Endometrium (tissue), 2 donors: ENCODE results near the gene MDGA2.

ENCODE experiments used
- FAIRE-seq: peaks from 2 replicates; lab custom pipeline; 2012; peaks lifted over from hg19 to GRCh38; lab: Jason Lieb, UNC
- donor health status: control.
- donor health status: control.

The MDGA2 gene

GRCh38 chr14:47619392-47619791 lies 56.0 kb downstream of the MDGA2 start:
- no peak for FAIRE-seq

- no peak for FAIRE-seq
These were observed 68.8 kb downstream of the MDGA2 start for GRCh38 chr14:47606566-47606965.

GRCh38 chr14:47596860-47597259 lies 78.5 kb downstream of the MDGA2 start:
- no peak for FAIRE-seq

DNA sequence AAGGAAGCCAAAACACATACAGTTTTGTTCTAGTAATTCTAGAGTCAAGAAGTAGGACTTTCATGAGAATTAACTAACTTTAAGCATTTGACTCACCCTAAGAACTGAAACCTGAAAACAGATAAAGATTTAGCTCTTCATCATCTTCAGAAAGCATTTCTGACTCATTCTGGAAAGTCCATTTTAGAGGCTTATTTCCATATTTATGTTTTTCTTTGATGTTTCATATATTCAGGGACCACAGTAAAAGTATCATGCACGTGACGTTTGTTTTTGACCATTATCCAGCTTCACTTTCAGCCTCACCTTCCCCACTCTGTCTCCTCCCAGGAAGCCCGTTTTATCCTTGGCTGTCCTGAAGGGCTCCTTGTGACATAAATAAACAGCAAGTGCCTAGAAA lies 79.2 kb downstream of the MDGA2 start:
- no peak for FAIRE-seq

DNA sequence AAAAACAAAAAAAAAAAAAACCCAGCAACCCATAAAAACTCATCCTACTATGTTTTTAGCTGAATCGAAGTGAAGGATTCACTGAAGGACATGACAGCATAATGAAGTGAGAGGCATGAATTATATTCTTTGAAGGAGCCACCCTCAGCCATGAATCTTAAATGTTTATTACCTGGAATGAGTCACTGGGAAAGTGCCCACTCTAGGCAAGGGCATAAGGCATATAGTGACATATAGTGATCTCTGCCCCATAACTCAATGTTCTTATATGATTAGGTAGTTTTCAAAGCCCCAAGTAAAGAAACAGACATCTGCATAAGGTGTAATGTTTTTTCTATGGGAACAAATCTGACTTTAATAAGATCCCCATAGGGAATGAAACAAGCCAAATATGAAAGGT lies 79.9 kb downstream of the MDGA2 start:
- no peak for FAIRE-seq

- no peak for FAIRE-seq
These were observed 84.5 kb downstream of the MDGA2 start for GRCh38 chr14:47590767-47591495.

- no peak for FAIRE-seq
These were observed 90.0 kb downstream of the MDGA2 start for GRCh38 chr14:47585447-47585846.

- no peak for FAIRE-seq
These were observed 108.1 kb downstream of the MDGA2 start for GRCh38 chr14:47567273-47567672.

GRCh38 chr14:47557894-47558293 lies 117.5 kb downstream of the MDGA2 start:
- no peak for FAIRE-seq

DNA sequence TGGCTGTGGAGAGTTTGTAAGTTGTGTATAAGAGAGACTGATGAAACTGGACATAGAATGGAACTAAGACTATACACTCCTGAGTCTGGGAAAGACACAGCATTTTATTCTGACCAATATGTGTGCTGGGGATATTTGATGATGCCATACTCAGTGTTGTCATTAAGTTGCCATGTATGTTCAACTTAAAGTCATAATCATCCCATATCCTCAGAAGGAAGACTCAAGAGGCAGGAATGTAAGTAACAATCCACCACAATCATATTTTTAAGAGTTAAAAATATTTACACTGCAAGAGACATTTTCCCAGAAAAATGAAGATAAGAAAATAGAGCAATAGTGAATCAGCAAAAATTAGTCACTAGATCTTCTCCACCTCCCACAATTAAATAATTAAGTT lies 120.1 kb downstream of the MDGA2 start:
- FAIRE-seq = no peak

DNA sequence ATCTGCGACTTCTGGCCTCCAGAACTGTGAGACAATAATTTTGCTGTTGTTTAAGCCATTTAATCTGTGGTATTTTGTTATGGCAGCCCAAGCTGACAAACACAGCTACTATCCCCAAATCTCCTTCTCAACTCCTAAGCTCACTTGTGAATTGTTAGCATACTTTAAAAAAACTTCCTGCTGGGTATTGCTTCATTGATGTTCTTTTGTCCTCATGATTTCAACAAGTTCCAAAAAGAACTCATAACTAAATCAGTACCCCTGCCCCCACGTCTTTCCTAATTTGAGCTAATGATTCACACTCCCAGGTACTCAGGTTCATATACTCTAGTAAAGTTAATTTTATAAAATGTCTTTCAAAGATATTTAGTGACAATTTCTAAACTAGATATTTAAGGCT lies 125.5 kb downstream of the MDGA2 start:
- FAIRE-seq = no peak

DNA sequence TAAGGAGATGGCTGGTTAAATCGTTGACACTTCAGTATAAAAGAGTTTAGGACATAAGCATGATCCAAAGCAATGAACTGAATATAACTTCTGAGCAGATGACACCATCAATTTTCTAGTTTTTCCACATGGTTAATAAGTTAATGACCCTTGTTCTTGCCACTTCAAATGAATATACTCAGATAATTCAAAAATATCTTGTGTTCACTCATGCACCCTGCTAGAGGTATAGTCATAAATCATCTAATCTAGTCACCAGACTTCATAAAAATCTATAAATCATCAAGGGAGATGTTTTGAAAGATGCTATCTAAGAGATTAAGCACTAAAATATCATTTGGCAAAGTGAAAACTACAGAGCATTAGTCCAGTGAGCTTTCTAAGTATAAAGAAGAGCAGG lies 131.9 kb downstream of the MDGA2 start:
- FAIRE-seq = no peak

GRCh38 chr14:47541662-47542061 lies 133.7 kb downstream of the MDGA2 start:
- no peak for FAIRE-seq

DNA sequence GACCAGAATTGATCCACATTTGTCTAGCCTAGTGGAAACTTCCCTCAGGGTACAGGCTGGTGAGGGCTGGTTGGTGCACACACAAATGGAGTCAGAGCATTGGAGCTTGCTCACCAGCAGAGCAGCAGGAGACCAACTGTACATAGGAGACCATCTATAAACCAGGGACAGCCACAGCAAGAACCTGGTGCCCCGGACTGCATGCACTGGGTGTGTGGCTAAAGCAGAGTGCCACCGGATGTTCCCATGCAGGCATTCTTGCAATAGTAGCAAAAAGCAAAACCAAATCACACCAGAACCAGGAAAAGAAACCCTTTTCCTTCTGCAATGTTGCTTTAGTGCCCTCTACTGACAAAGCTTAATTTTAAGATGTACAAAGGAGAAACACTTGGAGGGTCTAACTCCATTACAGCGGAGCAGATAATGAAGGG lies 136.4 kb downstream of the MDGA2 start:
- FAIRE-seq = no peak

- FAIRE-seq = no peak
These were observed 139.1 kb downstream of the MDGA2 start for GRCh38 chr14:47536341-47536740.

DNA sequence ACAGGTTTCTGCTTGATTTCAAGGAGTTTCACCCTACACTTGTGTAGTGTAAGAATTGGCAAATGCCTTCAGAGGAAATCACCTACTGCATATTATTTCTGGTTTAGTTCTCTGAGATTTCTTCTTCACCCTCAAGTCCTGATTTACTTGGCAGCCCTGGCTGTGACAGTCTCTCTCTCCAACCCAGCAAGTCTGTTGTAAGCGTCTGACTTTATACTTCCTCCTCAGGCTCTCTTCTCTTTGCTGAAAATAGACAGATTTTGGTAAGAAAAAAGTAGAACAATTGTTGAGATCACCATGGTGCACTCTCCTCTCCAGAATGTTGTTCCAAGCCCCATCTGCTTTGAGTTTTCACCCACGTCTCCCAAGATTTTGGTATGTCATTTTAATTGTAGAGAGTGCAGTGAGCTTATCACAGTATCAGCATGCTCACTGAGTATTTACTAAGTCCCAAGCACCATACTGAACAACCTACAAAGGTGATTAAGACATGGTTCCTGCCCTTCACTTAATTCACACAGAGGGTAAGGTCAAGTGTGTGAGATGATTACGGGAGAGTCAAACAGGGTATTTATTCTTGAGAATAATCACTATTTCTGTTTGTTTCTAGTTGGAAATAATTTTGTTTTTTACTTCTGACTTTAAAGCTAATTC lies 148.7 kb downstream of the MDGA2 start:
- peak; percentile 31 for FAIRE-seq

GRCh38 chr14:47524524-47524923 lies 150.9 kb downstream of the MDGA2 start:
- no peak for FAIRE-seq

DNA sequence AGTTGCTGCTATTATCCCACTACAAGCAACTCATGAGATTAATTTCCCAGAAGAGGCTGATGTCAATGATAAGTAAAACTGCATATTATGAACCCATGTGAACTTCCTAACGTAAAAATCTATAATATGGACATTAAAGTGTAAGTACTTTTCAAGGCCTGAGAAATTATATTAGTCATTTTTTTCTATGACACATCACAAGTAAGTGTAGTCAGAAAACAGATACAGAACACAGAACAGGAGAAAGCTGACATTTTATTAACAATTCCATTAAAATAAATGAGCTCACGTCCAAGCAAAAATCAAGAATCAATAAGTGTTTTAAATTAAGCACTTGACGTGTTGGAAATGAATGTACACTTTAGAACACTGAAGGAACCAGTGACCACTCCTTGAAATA lies 155.0 kb downstream of the MDGA2 start:
- no peak for FAIRE-seq

GRCh38 chr14:47511829-47512228 lies 163.6 kb downstream of the MDGA2 start:
- FAIRE-seq = no peak

- FAIRE-seq = no peak
These were observed 165.4 kb downstream of the MDGA2 start for GRCh38 chr14:47509957-47510356.

DNA sequence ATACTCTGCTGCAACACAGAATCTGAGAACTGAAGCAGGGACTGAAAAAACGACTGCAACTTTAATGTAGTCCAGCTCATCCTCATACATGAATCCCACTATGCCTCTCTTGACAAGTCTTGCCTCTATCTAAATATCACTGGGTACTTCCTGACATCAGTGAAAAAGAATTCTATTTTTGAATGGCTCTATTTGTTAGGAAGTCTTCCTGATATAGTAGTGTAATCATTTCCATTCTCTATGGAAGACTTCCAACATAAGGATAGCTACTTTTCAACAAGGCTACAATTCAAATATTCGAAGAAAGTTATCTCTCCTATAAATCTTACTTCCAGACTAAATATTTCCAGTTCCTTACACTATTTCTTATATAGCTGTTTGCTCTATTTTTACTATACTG lies 167.5 kb downstream of the MDGA2 start:
- FAIRE-seq = no peak

DNA sequence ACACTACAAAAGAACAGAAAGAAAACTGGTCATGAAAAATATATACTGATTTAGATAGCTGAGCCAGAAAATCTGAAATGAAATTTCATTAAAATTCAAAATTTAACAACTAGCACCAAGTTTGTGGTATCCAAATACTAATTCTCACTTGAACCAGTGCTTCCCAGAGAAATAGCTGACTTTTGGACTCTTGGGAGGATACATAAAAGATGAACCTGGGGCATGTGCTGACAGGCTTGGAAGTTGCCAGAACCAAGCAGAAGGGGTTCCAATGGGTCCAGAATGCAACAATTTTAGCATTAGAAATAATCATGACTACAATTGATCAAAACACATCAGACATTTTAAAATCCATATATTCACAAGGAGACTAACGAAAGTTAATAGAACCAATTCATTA lies 175.0 kb downstream of the MDGA2 start:
- FAIRE-seq = no peak

- FAIRE-seq = no peak
These were observed 184.6 kb downstream of the MDGA2 start for GRCh38 chr14:47490766-47491165.

- no peak for FAIRE-seq
These were observed 185.1 kb downstream of the MDGA2 start for GRCh38 chr14:47490353-47490752.
